ENCODE results near the gene VSIG10L.
A peak's percentile ranks its signal among the peaks of the same experiment; 100 is the strongest.

The VSIG10L gene

DNA sequence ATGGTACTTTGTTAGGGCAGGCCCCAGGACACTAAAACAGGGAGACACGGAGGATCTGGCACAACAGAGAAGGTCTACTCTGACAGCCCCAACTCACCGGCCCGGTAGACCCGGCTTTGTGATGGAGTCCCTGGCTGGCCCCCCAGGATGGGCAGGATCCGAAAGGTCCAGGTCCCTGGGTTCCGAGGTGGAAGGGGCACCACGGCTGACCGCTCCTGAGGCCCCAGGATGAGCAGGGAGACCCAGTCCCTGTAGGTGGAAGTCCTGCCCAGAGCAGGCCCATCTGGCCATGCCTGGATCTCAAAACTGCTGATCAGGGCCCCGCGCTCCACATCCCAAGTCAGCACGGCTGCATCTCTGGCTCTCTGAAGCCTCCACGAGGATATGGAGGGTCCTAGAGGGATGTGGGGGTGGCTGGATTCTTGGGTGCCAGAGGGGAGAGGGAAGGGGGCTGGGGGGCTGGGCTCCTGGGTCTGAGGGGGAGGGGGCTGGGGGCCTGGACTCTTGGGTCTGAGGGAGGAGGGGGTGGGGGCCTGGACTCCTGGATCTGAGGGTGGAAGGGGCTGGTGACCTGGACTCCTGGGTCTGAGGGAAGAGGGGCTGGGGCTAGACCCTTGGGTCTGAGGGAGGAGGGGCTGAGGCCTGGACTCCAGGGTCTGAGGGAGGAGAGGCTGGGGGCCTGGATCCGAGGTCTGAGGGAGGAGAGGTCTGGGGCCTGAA, 4.6 kb downstream of the VSIG10L start:
- H3K27me3 Mint-ChIP-seq = peaks cover 5% of the 10 kb centered on the region
- H3K27ac Mint-ChIP-seq = no peak overlapping the region
- H3K36me3 Mint-ChIP-seq = no peaks in the 10 kb centered on the region
- H3K9me3 Mint-ChIP-seq (ENCODE audit: low read depth) = no peaks in the 10 kb centered on the region
- H3K4me3 Mint-ChIP-seq = no peak overlapping the region
- H3K4me1 Mint-ChIP-seq (ENCODE audit: low read depth) = peaks cover 17% of the 10 kb centered on the region

- H3K27ac Mint-ChIP-seq = no peak overlapping the region
- no peaks in the 10 kb centered on the region for H3K9me3 Mint-ChIP-seq (ENCODE audit: low read depth)
- H3K4me1 Mint-ChIP-seq (ENCODE audit: low read depth) = peaks cover 6% of the 10 kb centered on the region
- peaks cover 24% of the 10 kb centered on the region for H3K27me3 Mint-ChIP-seq
- peaks cover 9% of the 10 kb centered on the region for H3K36me3 Mint-ChIP-seq
- no peak overlapping the region for H3K4me3 Mint-ChIP-seq
Observed at GRCh38 chr19:51333836-51334460, 8.0 kb downstream of the VSIG10L start.

DNA sequence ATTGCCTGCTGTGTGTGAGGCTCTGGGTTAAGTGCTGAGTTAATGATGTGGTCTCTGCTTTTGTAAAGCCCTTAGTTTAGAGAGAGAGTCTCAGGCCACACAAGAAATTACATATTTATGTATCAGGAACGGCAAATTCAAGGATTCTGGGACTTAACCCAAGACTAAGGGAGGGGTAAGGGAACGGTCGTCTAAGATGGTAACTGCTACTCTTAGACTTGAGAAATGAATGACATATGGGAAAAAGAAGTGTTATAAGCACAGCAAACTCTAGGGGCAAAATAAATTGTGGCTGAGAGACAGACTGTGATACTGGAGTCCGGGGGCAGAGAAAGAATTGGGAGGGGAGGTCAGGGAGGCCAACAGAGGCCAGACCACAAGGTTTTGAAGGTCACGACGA, 10.2 kb downstream of the VSIG10L start:
- Mint-ChIP-seq H3K36me3 (peaks cover 9% of the 10 kb centered on the region), H3K4me3 (no peak overlapping the region), H3K27ac (no peak overlapping the region), H3K4me1 (ENCODE audit: low read depth) (peaks cover 5% of the 10 kb centered on the region), H3K9me3 (ENCODE audit: low read depth) (no peaks in the 10 kb centered on the region), H3K27me3 (peaks cover 30% of the 10 kb centered on the region)

GRCh38 chr19:51331193-51331592, 10.7 kb downstream of the VSIG10L start:
- no peak overlapping the region for H3K4me3 Mint-ChIP-seq
- peaks cover 9% of the 10 kb centered on the region for H3K36me3 Mint-ChIP-seq
- H3K9me3 Mint-ChIP-seq (ENCODE audit: low read depth) = no peaks in the 10 kb centered on the region
- H3K27ac Mint-ChIP-seq = no peak overlapping the region
- peaks cover 30% of the 10 kb centered on the region for H3K27me3 Mint-ChIP-seq
- H3K4me1 Mint-ChIP-seq (ENCODE audit: low read depth) = peaks cover 5% of the 10 kb centered on the region

GRCh38 chr19:51330366-51330765, 11.6 kb downstream of the VSIG10L start:
- Mint-ChIP-seq H3K9me3 (ENCODE audit: low read depth) (no peaks in the 10 kb centered on the region), H3K27me3 (peaks cover 34% of the 10 kb centered on the region), H3K4me1 (ENCODE audit: low read depth) (peaks cover 5% of the 10 kb centered on the region), H3K27ac (no peak overlapping the region), H3K4me3 (no peak overlapping the region), H3K36me3 (peaks cover 9% of the 10 kb centered on the region)

- H3K27me3 Mint-ChIP-seq = peaks cover 34% of the 10 kb centered on the region
- no peak overlapping the region for H3K27ac Mint-ChIP-seq
- peaks cover 5% of the 10 kb centered on the region for H3K4me1 Mint-ChIP-seq (ENCODE audit: low read depth)
- peaks cover 9% of the 10 kb centered on the region for H3K36me3 Mint-ChIP-seq
- no peaks in the 10 kb centered on the region for H3K9me3 Mint-ChIP-seq (ENCODE audit: low read depth)
- no peak overlapping the region for H3K4me3 Mint-ChIP-seq
Observed at GRCh38 chr19:51329411-51329810, 12.5 kb downstream of the VSIG10L start.

DNA sequence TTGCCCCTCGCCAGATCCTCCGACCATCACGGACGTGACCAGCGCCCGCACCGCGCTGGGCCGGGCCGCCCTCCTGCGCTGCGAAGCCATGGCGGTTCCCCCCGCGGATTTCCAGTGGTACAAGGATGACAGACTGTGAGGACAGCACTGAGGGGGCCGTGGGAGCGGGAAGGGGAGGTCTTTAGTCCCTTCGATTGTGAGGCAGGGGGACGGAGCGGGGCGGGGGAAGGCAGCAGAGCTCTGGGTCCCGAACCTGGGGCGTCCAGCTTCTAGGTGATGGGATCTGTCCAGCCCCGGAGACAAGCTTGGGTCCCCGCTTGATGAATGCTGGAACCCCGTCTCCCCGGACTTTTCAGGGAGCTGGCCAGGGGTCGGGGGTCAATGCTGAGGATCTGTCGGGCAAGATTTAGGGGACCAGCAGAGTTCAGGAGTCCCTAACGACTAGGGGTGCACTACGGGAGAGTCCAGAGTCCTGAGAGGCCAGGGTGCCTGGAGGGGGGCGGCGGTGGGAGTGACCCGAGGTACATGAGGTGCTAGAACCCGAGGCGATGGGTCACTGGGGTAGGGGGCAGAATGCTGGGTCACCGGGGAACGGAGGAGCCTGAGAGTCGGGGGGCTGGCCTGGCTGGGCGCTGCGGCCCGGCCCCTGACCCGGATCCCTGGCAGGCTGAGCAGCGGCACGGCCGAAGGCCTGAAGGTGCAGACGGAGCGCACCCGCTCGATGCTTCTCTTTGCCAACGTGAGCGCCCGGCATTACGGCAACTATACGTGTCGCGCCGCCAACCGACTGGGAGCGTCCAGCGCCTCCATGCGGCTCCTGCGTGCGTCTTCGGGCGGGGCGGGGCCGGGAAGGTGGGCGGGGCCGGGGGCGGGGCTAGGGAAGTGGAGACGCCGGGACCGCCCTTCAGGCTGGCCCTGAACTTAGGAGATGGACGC, 14.6 kb downstream of the VSIG10L start:
- no peaks in the 10 kb centered on the region for H3K9me3 Mint-ChIP-seq (ENCODE audit: low read depth)
- H3K27ac Mint-ChIP-seq = no peak overlapping the region
- peak overlapping the region; percentile 65 for H3K4me3 Mint-ChIP-seq
- peaks cover 43% of the 10 kb centered on the region for H3K27me3 Mint-ChIP-seq
- peaks cover 9% of the 10 kb centered on the region for H3K36me3 Mint-ChIP-seq
- H3K4me1 Mint-ChIP-seq (ENCODE audit: low read depth) = peaks cover 5% of the 10 kb centered on the region

GRCh38 chr19:51326216-51327065, 15.5 kb downstream of the VSIG10L start:
- Mint-ChIP-seq H3K27ac (no peak overlapping the region), H3K4me1 (ENCODE audit: low read depth) (peaks cover 5% of the 10 kb centered on the region), H3K27me3 (peaks cover 37% of the 10 kb centered on the region), H3K9me3 (ENCODE audit: low read depth) (no peaks in the 10 kb centered on the region), H3K4me3 (no peak overlapping the region), H3K36me3 (peaks cover 3% of the 10 kb centered on the region)

- H3K9me3 Mint-ChIP-seq (ENCODE audit: low read depth) = no peaks in the 10 kb centered on the region
- no peak overlapping the region for H3K4me3 Mint-ChIP-seq
- H3K36me3 Mint-ChIP-seq = no peaks in the 10 kb centered on the region
- H3K4me1 Mint-ChIP-seq (ENCODE audit: low read depth) = peaks cover 5% of the 10 kb centered on the region
- H3K27me3 Mint-ChIP-seq = peaks cover 33% of the 10 kb centered on the region
- H3K27ac Mint-ChIP-seq = no peak overlapping the region
Observed at GRCh38 chr19:51325161-51325976, 16.6 kb downstream of the VSIG10L start.

- Mint-ChIP-seq H3K27me3 (peaks cover 25% of the 10 kb centered on the region), H3K9me3 (ENCODE audit: low read depth) (no peaks in the 10 kb centered on the region)
Observed at GRCh38 chr19:51324167-51324481, 17.8 kb downstream of the VSIG10L start.

DNA sequence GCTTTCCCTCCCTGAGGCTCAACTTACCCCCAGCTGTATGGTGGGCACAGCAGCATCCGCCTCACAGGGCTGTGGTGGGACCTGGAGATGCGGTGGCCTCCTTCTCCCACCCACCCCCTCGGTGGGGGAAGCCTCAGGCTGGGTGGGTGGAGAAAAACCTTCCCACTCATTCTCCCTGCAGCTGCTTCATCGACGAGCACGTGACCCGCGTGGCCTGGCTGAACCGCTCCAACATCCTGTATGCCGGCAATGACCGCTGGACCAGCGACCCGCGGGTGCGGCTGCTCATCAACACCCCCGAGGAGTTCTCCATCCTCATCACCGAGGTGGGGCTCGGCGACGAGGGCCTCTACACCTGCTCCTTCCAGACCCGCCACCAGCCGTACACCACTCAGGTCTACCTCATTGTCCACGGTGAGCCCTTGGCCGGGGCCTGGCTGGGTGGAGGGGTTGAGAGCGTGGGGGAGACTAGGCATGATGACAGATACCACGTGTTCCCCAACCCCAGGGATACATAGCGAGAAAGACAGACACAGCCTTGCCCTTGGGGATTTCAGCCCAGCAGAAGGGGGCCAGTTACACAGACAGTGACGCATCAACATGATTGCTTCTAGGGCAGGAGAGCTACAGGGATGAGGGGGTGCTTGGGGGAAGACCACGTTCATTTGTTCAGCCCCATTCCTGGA, 18.3 kb downstream of the VSIG10L start:
- Mint-ChIP-seq H3K27me3 (peaks cover 24% of the 10 kb centered on the region), H3K27ac (no peak overlapping the region), H3K4me3 (no peak overlapping the region), H3K36me3 (no peaks in the 10 kb centered on the region), H3K9me3 (ENCODE audit: low read depth) (no peaks in the 10 kb centered on the region), H3K4me1 (ENCODE audit: low read depth) (peaks cover 5% of the 10 kb centered on the region)

More at GRCh38 chr19:51324167-51324481, 17.8 kb downstream of the VSIG10L start:
- H3K4me3 Mint-ChIP-seq = no peak overlapping the region
- H3K36me3 Mint-ChIP-seq = no peaks in the 10 kb centered on the region
- peaks cover 5% of the 10 kb centered on the region for H3K4me1 Mint-ChIP-seq (ENCODE audit: low read depth)
- H3K27ac Mint-ChIP-seq = no peak overlapping the region

DNA sequence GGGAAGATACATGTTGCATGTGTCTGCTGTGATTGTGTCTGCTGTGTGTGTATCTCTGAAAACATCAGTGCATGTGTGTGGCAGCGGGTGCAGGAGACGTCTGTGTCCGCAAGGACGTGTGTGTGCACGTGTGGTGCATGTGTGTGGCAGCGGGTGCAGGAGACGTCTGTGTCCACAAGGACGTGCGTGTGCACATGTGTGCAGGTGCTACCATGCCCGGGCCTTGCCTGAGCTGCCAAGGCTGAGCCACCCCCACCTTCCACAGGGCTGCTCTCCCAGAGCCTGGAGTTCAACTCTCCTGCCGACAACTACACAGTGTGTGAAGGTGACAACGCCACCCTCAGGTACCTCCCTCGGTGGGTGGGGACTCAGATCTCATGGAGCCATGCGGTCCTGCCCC, 20.1 kb downstream of the VSIG10L start:
- no peak overlapping the region for H3K4me3 Mint-ChIP-seq
- H3K27me3 Mint-ChIP-seq = peaks cover 22% of the 10 kb centered on the region
- H3K36me3 Mint-ChIP-seq = no peaks in the 10 kb centered on the region
- no peak overlapping the region for H3K27ac Mint-ChIP-seq
- H3K4me1 Mint-ChIP-seq (ENCODE audit: low read depth) = no peaks in the 10 kb centered on the region
- H3K9me3 Mint-ChIP-seq (ENCODE audit: low read depth) = no peaks in the 10 kb centered on the region

GRCh38 chr19:51320280-51320657, 21.7 kb downstream of the VSIG10L start:
- Mint-ChIP-seq H3K27ac (no peak overlapping the region), H3K36me3 (no peaks in the 10 kb centered on the region), H3K9me3 (ENCODE audit: low read depth) (peaks cover 2% of the 10 kb centered on the region), H3K4me1 (ENCODE audit: low read depth) (no peaks in the 10 kb centered on the region), H3K27me3 (peaks cover 19% of the 10 kb centered on the region), H3K4me3 (no peak overlapping the region)
